WTC11 (cell line): ENCODE data around the gene SMOC2.

ENCODE experiments used
- CREB1 ChIP-seq: sonication (generic); formaldehyde crosslinking; IDR thresholded peaks from 2 replicates; pipeline ENCODE4 v1.8.0; 2023; ENCODE audit warnings: mild to moderate bottlenecking, missing genetic modification reagents
- CTCF ChIP-seq: fragments of 200-600 bp; IDR thresholded peaks from 2 replicates; pipeline ENCODE4 v1.8.0; 2022; ENCODE audit warnings: antibody characterized with exemption
- ELF4 ChIP-seq: sonication (generic); formaldehyde crosslinking; IDR thresholded peaks from 2 replicates; pipeline ENCODE4 v1.8.1; 2022; ENCODE audit warnings: low read depth, mild to moderate bottlenecking, moderate library complexity, missing genetic modification reagents
- FOXP1 ChIP-seq: sonication (generic); formaldehyde crosslinking; IDR thresholded peaks from 2 replicates; pipeline ENCODE4 v1.8.0; 2022; ENCODE audit warnings: missing genetic modification reagents, mild to moderate bottlenecking, moderate library complexity, borderline replicate concordance
- KAT7 ChIP-seq: sonication (generic); formaldehyde crosslinking; IDR thresholded peaks from 2 replicates; pipeline ENCODE4 v1.8.1; 2023; ENCODE audit warnings: missing genetic modification reagents, mild to moderate bottlenecking, borderline replicate concordance
- SP1 ChIP-seq: sonication (generic); formaldehyde crosslinking; conservative IDR thresholded peaks from 2 replicates; pipeline ENCODE4 v1.8.1; 2022; ENCODE audit warnings: missing genetic modification reagents
- TCF7 ChIP-seq: sonication (generic); formaldehyde crosslinking; IDR thresholded peaks from 2 replicates; pipeline ENCODE4 v1.8.0; 2022; ENCODE audit warnings: mild to moderate bottlenecking, low read depth, missing genetic modification reagents, moderate library complexity
- TEAD4 ChIP-seq: sonication (generic); formaldehyde crosslinking; IDR thresholded peaks from 2 replicates; pipeline ENCODE4 v1.8.0; 2022; ENCODE audit warnings: mild to moderate bottlenecking, missing genetic modification reagents
- ZNF121 ChIP-seq: sonication (generic); formaldehyde crosslinking; IDR thresholded peaks from 2 replicates; pipeline ENCODE4 v1.8.0; 2023; ENCODE audit warnings: missing genetic modification reagents
- ZNF232 ChIP-seq: sonication (generic); formaldehyde crosslinking; IDR thresholded peaks from 2 replicates; pipeline ENCODE4 v1.8.0; 2022; ENCODE audit warnings: mild to moderate bottlenecking, missing genetic modification reagents
- TF ChIP-seq, protein P1 (sequence below): sonication (generic); formaldehyde crosslinking; IDR thresholded peaks from 2 replicates; pipeline ENCODE4 v1.8.0; 2022; ENCODE audit warnings: mild to moderate bottlenecking, missing genetic modification reagents
- TF ChIP-seq, protein P2 (sequence below): sonication (generic); formaldehyde crosslinking; IDR thresholded peaks from 2 replicates; pipeline ENCODE4 v1.8.1; 2023; ENCODE audit warnings: mild to moderate bottlenecking, missing genetic modification reagents, moderate library complexity
- TF ChIP-seq, protein P3 (sequence below): fragments of 250-450 bp; sonication (Bioruptor Pico); IDR thresholded peaks from 2 replicates; pipeline ENCODE4 v1.9.0; 2021; ENCODE audit warnings: moderate library complexity, mild to moderate bottlenecking, inconsistent platforms, borderline replicate concordance

GRCh38 chr6:168442646-168443045 is 1.7 kb downstream of the SMOC2 start:
- TF ChIP-seq CTCF (no peak), TCF7 (CRISPR knock-in tag) (no peak), TEAD4 (CRISPR knock-in tag) (no peak), ZNF121 (CRISPR knock-in tag) (no peak), ZNF232 (CRISPR knock-in tag) (no peak), FOXP1 (CRISPR knock-in tag) (no peak), SP1 (no peak), ELF4 (CRISPR knock-in tag) (no peak), CREB1 (CRISPR knock-in tag) (no peak), KAT7 (CRISPR knock-in tag) (no peak)
- TF ChIP-seq, protein P1, sequence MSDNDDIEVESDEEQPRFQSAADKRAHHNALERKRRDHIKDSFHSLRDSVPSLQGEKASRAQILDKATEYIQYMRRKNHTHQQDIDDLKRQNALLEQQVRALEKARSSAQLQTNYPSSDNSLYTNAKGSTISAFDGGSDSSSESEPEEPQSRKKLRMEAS (CRISPR knock-in tag) = no peak
- TF ChIP-seq, protein P2, sequence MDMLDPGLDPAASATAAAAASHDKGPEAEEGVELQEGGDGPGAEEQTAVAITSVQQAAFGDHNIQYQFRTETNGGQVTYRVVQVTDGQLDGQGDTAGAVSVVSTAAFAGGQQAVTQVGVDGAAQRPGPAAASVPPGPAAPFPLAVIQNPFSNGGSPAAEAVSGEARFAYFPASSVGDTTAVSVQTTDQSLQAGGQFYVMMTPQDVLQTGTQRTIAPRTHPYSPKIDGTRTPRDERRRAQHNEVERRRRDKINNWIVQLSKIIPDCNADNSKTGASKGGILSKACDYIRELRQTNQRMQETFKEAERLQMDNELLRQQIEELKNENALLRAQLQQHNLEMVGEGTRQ = no peak
- TF ChIP-seq, protein P3, sequence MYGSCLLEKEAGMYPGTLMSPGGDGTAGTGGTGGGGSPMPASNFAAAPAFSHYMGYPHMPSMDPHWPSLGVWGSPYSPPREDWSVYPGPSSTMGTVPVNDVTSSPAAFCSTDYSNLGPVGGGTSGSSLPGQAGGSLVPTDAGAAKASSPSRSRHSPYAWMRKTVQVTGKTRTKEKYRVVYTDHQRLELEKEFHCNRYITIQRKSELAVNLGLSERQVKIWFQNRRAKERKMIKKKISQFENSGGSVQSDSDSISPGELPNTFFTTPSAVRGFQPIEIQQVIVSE (CRISPR knock-in tag) = no peak
